HAP-1 (cell line): ENCODE data around the gene NDOR1.

Experiments used
- DNase-seq, 2 experiments: peaks; one replicate each; pipeline ENCODE4 v3.0.0-alpha.2; 2016 to 2020; ENCODE audit warnings: low spot score in 2 of 2
- H3K27me3 ChIP-seq: fragments of 250-450 bp; sonication (Bioruptor Pico); 2 replicates; pipeline ENCODE4 v1.5.1; 2020; ENCODE audit warnings: low read depth, mild to moderate bottlenecking, moderate library complexity
- H3K36me3 ChIP-seq: fragments of 250-450 bp; sonication (Bioruptor Pico); replicated peaks from 2 replicates; pipeline ENCODE4 v1.5.1; 2020; ENCODE audit warnings: mild to moderate bottlenecking
- H3K4me1 ChIP-seq: fragments of 250-450 bp; sonication (Bioruptor Pico); 2 replicates; pipeline ENCODE4 v1.5.1; 2020; ENCODE audit warnings: mild to moderate bottlenecking
- H3K4me3 ChIP-seq: fragments of 250-450 bp; sonication (Bioruptor Pico); 2 replicates; pipeline ENCODE4 v1.5.1; 2020; ENCODE audit warnings: mild to moderate bottlenecking, moderate library complexity
- H3K9me3 ChIP-seq: fragments of 250-450 bp; sonication (Bioruptor Pico); 2 replicates; pipeline ENCODE4 v1.5.1; 2020; ENCODE audit warnings: mild to moderate bottlenecking, moderate library complexity
- in situ Hi-C: fragments of 300-500 bp; cut with MboI; formaldehyde crosslinking; loops from 3 replicates; pipeline ENCODE4 v1.14.3; 2020; ENCODE audit warnings: low sequenced_read_pairs, inconsistent platforms, mixed read lengths

The NDOR1 gene

DNA sequence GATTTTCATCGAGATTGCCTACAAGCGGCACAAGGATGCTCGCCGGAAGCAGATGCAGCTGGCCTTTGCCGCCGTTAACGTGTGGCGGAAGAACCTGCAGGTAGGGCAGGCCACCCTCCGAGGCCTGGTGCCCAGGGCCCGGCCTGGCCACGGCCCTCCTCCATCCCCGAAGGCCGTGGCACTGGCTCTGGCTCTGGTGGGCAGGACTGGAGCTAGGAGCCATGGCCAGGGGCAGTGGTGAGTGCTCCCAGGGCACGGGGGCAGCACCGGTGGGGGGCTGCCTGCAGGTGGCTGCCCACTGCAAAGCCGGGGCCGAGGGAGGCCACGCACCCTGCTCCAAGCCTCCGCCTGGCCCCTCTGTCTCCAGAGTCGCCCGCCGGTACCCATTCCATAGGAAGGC lies 41.7 kb upstream of the NDOR1 start:
- DNase-seq, result no peak
- in situ Hi-C loops, result no loop called here
- no peaks in the 10 kb centered on the region for H3K36me3 ChIP-seq
- no peak overlapping the region for H3K4me3 ChIP-seq
- H3K9me3 ChIP-seq, result no peaks in the 10 kb centered on the region
- H3K4me1 ChIP-seq, result no peaks in the 10 kb centered on the region
- H3K27me3 ChIP-seq, result peaks cover 56% of the 10 kb centered on the region

DNA sequence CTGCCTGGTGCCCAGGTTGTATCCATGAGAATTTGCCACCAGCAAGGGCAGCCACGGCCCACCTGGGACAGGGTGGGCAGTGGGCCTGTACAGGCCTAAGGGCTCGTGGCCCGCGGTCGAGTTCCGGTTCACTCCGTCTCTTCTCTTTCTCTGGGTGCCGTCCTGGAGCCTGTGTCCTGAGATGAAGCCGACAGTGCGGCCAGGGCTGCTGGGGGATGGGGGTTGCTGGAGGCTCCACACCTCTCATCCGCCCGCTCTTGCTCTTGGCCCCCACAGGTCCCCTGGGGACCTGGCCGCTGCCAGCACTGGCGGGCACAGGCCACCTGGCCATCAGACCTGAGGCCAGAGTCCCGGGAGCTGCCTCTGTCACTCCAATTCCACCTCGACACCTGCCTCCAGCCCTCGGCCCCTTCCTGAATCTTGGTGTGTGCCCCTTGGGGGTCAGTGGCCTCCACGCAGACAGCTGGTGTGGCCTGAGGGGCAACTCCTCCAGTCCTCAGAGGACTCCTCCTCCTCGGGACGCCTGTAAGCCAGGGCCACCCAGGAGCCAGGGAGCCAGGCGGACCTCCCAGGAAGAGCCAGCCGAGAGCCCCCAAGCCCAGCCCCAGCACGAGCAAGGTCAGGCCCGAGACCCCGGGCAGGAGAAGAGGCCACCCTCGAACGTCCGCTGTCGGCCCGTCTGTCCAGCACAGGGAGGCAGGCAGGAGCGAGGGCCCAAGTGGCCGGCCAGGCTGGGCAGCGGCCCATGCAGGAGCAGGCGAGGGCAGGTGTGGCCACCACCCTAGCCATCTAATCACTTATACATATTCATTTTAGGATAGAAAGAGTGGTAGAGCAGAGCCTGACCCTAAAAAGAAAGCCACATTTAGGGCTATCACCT lies 40.9 kb upstream of the NDOR1 start:
- no peak for DNase-seq
- Histone ChIP-seq H3K9me3 (no peaks in the 10 kb centered on the region), H3K4me3 (no peak overlapping the region), H3K4me1 (no peaks in the 10 kb centered on the region), H3K36me3 (no peaks in the 10 kb centered on the region), H3K27me3 (peaks cover 56% of the 10 kb centered on the region)
- in situ Hi-C loops, result no loop called here

DNA sequence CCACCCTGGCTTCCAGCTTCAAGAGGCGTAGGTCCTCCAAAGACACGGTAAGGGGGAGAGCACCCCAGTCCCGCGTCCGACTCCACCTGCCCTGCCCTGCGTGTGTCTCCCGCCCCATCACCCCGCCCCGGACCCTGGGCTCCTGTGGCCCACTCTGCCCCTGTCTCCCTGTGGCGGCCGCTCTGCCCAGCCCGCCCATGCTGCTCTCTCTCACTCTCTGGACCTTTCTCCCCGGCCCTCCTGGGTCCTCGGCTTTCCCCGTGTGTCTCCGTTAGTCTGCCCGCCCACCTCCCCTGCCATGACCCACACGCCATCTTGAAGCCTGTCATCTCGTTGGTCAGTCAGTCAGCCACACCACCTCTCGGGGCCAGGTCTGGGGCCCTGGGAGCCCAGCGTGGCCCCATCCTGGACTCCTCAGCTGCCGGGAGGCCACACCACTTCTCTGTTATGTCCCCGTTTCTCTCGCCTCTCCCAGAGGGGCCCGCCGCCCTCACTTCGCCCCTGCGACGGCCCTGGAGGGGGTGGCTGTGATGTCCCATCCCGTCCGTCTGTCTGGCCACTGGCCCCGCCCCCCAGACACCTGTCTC lies 40.2 kb upstream of the NDOR1 start:
- Histone ChIP-seq H3K36me3 (no peaks in the 10 kb centered on the region), H3K4me3 (no peak overlapping the region), H3K9me3 (no peaks in the 10 kb centered on the region), H3K4me1 (no peaks in the 10 kb centered on the region), H3K27me3 (peaks cover 51% of the 10 kb centered on the region)
- in situ Hi-C loops, result no loop called here
- no peak for DNase-seq

DNA sequence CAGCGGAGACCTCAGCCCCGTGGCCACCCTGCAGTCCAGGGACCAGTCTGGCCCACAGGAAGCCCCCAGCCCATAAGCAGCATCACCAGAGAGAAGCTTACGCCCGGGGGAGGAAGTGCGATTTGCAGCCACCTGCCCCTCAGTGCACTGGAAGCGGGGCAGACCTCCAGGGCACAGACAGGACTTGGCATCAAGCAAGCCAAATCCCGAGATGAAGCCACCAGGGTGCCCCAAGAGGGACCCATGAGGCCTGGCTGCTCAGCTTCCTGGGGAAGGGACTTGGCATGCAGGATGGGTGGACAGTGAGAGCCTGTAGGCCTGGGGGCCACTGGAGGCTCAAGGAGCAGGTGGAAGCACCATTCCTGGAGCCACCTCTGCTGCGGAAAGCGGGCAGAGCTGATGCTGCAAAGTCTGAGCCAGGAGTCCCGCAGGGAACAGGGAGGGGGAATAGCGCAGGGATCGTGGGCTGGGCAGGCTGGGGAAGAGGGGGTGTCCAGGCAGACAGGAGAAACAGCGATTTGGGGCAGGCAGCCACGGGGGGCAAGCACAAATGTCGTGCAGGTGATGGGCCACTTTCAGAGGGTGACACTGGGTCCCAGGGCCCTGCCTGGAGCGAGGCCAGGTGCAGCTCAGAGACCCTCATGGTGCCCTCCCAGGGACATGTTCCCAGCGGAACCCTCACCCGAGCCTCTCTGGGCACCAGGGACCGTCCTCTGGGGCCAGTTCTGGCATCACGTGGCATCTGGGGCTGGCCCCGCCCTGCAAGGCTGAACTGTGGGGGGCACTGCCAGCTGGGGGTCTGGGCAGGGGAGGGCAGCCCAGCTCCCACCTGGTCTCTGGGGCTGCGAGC lies 38.9 kb upstream of the NDOR1 start:
- no peaks in the 10 kb centered on the region for H3K4me1 ChIP-seq
- H3K4me3 ChIP-seq, result no peak overlapping the region
- H3K36me3 ChIP-seq, result no peaks in the 10 kb centered on the region
- in situ Hi-C loops, result no loop called here
- H3K27me3 ChIP-seq, result peaks cover 46% of the 10 kb centered on the region
- H3K9me3 ChIP-seq, result no peaks in the 10 kb centered on the region
- DNase-seq, result no peak

DNA sequence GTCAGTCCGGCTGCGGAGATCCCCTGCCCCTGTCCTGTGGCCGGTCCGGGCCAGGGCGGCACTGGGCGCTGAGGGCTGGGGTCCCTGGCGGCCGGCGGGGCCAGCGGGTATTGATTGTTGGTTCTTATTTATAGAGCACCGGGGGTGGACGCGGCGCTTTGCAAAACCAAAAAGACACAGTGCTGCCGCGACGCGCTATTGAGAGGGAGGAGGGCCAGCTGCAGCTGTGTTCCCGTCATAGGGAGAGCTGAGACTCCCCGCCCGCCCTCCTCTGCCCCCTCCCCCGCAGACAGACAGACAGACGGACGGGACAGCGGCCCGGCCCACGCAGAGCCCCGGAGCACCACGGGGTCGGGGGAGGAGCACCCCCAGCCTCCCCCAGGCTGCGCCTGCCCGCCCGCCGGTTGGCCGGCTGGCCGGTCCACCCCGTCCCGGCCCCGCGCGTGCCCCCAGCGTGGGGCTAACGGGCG lies 38.2 kb upstream of the NDOR1 start:
- Histone ChIP-seq H3K27me3 (peaks cover 46% of the 10 kb centered on the region), H3K36me3 (no peaks in the 10 kb centered on the region), H3K4me1 (no peaks in the 10 kb centered on the region), H3K9me3 (no peaks in the 10 kb centered on the region), H3K4me3 (no peak overlapping the region)
- DNase-seq, result no peak
- in situ Hi-C loops, result no loop called here

DNA sequence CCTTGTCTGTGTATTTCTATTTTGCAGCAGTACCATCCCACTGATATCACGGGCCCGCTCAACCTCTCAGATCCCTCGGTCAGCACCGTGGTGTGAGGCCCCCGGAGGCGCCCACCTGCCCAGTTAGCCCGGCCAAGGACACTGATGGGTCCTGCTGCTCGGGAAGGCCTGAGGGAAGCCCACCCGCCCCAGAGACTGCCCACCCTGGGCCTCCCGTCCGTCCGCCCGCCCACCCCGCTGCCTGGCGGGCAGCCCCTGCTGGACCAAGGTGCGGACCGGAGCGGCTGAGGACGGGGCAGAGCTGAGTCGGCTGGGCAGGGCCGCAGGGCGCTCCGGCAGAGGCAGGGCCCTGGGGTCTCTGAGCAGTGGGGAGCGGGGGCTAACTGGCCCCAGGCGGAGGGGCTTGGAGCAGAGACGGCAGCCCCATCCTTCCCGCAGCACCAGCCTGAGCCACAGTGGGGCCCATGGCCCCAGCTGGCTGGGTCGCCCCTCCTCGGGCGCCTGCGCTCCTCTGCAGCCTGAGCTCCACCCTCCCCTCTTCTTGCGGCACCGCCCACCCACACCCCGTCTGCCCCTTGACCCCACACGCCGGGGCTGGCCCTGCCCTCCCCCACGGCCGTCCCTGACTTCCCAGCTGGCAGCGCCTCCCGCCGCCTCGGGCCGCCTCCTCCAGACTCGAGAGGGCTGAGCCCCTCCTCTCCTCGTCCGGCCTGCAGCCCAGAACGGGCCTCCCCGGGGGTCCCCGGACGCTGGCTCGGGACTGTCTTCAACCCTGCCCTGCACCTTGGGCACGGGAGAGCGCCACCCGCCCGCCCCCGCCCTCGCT lies 37.5 kb upstream of the NDOR1 start:
- Histone ChIP-seq H3K4me1 (no peaks in the 10 kb centered on the region), H3K4me3 (no peak overlapping the region), H3K36me3 (no peaks in the 10 kb centered on the region), H3K27me3 (peaks cover 46% of the 10 kb centered on the region), H3K9me3 (no peaks in the 10 kb centered on the region)
- DNase-seq, result no peak
- in situ Hi-C loops, result no loop called here

DNA sequence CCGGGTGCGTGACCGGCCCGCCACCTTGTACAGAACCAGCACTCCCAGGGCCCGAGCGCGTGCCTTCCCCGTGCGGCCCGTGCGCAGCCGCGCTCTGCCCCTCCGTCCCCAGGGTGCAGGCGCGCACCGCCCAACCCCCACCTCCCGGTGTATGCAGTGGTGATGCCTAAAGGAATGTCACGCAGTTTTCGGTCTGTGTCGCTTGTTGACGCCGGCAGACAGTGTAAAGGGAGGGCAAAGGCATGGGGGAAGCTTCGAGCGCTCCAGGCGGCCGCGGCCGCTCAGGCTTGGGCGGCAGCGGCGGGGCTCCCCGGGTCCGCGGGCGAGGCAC lies 37.0 kb upstream of the NDOR1 start:
- no peaks in the 10 kb centered on the region for H3K36me3 ChIP-seq
- no peaks in the 10 kb centered on the region for H3K9me3 ChIP-seq
- H3K27me3 ChIP-seq, result peaks cover 46% of the 10 kb centered on the region
- H3K4me1 ChIP-seq, result no peaks in the 10 kb centered on the region
- DNase-seq, result no peak
- H3K4me3 ChIP-seq, result no peak overlapping the region
- in situ Hi-C loops, result no loop called here

DNA sequence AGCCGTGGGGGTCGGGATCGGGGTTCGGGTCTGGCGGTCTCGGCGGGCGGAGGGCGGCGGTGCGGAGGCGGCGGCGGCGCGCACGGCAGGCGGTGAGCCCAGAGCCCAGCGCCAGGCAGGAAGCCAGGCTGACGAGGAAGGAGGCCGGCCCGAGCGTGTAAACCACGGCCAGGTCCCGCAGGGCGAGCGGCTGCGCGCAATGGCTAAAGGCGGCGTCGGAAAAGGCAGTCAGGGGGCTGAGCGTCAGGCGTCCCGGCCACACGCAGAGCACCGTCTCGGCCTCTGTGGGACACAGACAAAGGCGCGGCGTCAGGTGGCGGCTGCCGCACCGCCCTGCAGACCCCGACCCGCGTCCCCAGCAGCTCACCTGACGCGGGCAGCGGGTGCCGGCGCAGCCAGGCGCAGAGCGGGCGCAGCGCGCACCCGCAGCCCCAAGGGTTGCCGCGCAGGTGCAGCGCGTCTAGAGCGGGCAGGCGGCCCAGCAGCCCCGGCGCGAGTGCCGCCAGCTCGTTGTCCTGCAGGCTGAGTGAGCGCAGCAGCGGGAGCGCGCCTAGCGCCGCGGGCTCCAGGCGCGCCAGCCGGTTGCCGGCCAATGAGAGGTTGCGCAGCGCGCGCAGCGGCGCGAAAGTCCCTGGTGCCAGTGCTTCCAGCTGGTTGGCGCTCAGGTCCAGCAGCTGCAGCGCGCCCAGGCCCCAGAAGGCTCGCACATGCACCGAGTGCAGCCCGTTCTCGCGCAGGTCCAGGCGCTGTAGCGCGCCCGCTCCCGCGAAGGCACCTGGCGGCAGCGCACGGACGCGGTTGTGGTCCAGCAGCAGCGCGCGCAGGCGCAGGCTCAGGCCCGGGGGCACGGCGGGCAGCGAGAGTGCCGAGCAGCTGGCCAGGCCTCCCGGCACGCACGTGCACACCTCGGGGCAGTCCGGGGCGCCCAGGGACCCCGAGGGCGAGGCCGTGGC lies 36.3 kb upstream of the NDOR1 start:
- in situ Hi-C loops, result no loop called here
- no peaks in the 10 kb centered on the region for H3K9me3 ChIP-seq
- H3K4me1 ChIP-seq, result no peaks in the 10 kb centered on the region
- H3K36me3 ChIP-seq, result no peaks in the 10 kb centered on the region
- DNase-seq, result no peak
- no peak overlapping the region for H3K4me3 ChIP-seq
- peaks cover 46% of the 10 kb centered on the region for H3K27me3 ChIP-seq

DNA sequence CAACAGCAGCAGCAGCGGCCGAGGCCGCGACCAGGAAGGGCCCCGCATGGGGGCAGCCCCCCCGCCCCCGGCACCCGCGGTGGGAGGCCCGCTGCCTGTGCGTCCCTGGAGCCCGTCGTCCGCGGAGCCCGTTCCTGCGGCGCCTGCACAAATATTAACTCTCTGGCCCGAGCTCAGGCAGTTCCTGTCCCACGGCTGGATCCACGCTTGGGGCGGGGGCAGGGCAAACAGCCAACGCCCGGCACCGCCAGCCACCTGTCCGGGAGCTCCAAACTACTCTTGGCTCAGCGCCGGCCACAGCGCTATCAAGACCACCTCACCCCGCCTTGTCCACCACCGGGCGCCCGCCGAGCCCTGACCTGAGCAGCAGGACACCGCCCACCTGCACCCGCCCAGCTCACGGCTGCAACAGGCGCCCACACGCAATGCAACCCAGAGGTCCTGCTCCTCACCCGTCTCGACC lies 35.6 kb upstream of the NDOR1 start, which contains the start of gene LRRC26:
Gene LRRC26, minus strand, starts transcription at position 156 of the 463 bp plus-strand sequence. Its CDS starts 108 bp downstream, at position 48.
- Histone ChIP-seq H3K4me3 (no peak within 1 kb of the TSS), H3K36me3 (no peaks in the 10 kb centered on the region), H3K27me3 (peaks cover 45% of the 10 kb centered on the region), H3K9me3 (no peaks in the 10 kb centered on the region), H3K4me1 (no peaks in the 10 kb centered on the region)
- DNase-seq, result no peak
- in situ Hi-C loops, result no loop called here

DNA sequence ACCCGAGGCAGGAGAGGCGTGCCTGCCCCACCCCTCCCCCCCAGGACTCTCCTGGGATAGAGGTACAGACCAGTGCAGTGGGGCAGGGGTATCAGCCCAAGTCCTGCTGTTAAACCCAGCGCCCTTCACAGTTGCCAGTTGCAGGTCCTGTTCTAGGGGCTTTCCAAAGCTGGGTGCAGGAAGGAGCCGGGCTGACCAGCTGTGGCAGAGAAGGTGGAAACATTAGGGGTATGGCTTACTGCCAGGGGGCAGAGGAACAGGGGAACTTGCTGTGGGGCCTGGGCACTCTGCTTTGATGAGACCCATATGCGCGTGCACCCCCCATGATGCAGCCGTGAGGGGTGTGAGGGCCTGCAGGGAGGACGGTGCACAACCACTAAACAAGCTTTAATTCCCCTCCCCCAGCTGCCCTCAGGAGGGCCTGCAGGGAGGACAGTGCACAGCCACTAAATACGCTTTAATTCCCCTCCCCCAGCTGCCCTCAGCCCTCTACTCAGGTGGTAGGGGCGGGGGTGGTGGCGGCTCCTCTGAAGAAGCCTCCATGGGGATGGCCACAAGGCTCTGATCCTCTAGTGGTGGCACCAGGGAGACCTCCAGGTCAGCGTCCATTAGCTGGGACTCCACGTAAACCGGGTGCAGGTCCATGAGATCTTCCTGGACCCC lies 34.9 kb upstream of the NDOR1 start:
- H3K27me3 ChIP-seq, result peaks cover 38% of the 10 kb centered on the region
- in situ Hi-C loops, result no loop called here
- H3K4me3 ChIP-seq, result no peak overlapping the region
- H3K36me3 ChIP-seq, result no peaks in the 10 kb centered on the region
- no peaks in the 10 kb centered on the region for H3K9me3 ChIP-seq
- H3K4me1 ChIP-seq, result no peaks in the 10 kb centered on the region
- no peak for DNase-seq

DNA sequence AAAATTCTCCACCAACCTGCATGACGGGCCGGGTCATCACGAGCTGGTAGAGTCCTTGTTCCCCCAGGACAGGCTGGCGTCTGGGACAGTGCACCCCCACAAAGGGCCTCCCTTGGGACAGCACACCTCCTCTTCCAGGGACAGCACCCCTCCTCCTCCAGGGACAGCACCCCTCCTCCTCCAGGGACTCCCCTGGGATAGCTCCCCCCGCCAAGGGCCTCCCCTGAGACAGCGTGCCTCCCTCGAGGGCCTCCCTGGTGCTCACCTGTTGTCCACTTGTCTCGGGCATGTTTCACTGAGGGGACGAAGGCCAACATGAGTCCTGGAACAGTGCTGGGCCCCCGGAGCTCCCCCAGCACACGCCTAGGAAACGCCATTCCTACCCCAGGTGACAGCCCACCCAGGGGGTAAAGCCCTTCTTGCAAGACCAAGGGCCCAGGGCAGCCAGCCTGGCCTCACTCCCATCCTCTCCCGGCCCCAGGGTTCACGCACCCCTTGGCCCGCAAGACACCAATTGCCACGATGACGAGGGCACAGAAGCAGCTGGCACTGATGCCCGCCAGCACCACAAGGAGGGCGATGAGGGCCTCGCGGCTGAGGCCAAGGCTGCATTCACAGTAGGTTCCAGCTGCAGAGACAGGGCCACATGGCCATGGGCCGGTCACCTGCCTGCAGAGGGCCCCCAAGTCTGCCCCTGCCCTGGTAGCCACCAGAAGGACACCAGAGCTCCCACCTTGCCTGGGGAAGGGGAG lies 34.2 kb upstream of the NDOR1 start:
- no peak for DNase-seq
- peaks cover 31% of the 10 kb centered on the region for H3K27me3 ChIP-seq
- H3K36me3 ChIP-seq, result no peaks in the 10 kb centered on the region
- in situ Hi-C loops, result no loop called here
- H3K4me3 ChIP-seq, result no peak overlapping the region
- H3K4me1 ChIP-seq, result no peaks in the 10 kb centered on the region
- H3K9me3 ChIP-seq, result no peaks in the 10 kb centered on the region
